Measurements from ENCODE around the gene RALGAPA1.
"Not testable (repeated sequence)": the region's sequence is repeated elsewhere in the genome, so short reads cannot be mapped to it uniquely, and the experiment has no call there.

The RALGAPA1 gene

GRCh38 chr14:35632676-35633075, 176.4 kb downstream of the RALGAPA1 start:
- in situ Hi-C loops (cut with MboI; ENCODE audit: low sequenced_read_pairs) = no loop called here

DNA sequence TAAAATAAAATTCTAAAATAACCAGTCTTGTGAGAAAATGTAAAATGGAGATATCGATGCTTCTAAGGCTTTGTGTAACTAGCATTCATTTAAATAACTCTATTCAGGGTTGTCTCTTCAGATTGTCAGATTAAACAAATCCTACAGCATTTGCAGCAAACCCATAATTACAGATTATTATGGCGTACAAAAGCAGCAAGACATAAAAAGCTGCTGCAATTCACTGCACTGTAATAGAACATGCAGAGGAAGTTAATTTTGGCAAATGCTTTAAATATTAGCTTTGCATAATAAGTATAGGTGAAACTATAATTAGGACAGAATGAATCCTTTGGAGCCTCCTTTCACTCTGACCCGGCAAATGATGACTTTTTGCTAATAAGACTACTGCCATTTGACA, 176.8 kb downstream of the RALGAPA1 start:
- in situ Hi-C loops (cut with MboI; ENCODE audit: low sequenced_read_pairs) = no loop called here

DNA sequence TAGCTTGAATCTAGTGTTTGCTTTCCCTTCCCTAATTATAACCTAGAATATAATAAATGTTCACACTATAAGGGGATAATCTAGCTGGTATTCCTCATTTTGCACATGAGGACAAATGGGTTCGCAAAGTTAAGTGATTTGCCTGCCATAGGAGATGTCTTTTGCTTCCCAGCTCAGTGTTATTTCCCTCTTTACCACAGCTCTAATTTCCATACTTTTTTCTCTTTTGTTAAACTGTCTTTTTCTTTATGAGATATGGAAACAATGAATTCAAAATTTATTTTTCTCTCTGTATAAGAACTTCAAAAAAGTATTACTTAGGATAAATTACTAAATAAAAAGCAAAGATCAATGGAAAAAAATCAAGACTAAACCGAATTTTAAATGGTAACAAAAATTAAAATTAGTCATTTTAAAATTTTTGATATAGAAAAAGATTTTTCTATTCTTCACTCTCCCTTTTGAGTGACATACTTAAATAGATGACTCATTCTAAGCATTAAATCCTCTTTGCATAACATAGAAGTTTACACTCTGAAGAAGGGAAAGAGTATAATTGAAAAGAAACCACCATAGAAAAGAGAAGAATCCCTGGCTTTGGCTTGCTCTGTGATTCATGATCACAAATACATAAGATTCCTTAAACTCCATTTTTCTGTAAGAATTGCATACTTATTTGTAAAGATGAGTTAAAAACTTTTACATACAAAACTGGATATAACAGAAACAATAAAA, 177.9 kb downstream of the RALGAPA1 start:
- in situ Hi-C loops (cut with MboI; ENCODE audit: low sequenced_read_pairs) = no loop called here

DNA sequence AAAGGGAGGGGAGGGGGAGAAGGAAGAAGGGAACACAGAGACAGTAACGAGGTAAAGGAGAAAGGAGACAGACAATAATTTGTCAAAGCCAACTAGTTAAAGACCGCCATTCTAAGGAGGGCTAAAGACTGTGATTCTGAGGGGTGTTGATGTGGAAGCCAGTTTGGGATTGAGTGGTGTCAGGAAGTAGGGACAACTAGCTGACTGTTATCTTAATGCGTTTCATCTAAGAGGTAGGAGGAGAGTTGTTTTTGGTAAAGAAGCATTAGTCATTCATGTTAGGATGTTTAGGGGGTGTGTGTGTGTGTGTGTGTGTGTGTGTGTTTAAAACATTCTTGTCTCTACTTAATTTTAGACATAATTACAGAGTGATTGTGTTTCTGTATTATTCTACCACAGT, 180.1 kb downstream of the RALGAPA1 start:
- in situ Hi-C loops (cut with MboI; ENCODE audit: low sequenced_read_pairs) = no loop called here

- in situ Hi-C loops (cut with MboI; ENCODE audit: low sequenced_read_pairs) = not testable (repeated sequence)
Measured at GRCh38 chr14:35626947-35627346, 182.1 kb downstream of the RALGAPA1 start.

DNA sequence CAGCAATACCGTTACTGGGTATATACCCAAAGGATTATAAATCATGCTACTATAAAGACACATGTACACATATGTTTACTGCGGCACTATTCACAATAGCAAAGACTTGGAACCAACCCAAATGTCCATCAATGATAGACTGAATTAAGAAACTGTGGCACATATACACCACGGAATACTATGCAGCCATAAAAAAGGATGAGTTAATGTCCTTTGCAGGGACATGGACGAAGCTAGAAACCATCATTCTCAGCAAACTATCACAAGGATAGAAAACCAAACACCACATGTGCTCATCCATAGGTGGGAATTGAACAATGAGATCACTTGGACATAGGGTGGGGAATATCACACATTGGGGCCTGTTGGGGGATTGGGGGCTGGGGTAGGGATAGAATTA, 187.1 kb downstream of the RALGAPA1 start:
- in situ Hi-C loops (cut with MboI; ENCODE audit: low sequenced_read_pairs) = not testable (repeated sequence)

DNA sequence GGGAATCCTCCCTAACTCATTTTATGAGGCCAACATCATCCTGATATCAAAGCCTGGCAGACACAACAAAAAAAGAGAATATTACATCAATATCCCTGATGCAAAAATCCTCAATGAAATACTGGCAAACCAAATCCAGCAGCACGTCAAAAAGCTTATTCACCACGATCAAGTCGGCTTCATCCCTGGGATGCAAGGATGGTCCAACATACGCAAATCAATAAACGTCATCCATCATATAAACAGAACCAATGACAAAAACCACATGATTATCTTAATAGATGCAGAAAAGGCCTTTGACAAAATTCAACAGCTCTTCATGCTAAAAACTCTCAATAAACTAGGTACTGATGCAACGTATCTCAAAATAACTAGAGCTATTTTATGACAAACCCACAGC, 189.1 kb downstream of the RALGAPA1 start:
- in situ Hi-C loops (cut with MboI; ENCODE audit: low sequenced_read_pairs) = not testable (repeated sequence)

DNA sequence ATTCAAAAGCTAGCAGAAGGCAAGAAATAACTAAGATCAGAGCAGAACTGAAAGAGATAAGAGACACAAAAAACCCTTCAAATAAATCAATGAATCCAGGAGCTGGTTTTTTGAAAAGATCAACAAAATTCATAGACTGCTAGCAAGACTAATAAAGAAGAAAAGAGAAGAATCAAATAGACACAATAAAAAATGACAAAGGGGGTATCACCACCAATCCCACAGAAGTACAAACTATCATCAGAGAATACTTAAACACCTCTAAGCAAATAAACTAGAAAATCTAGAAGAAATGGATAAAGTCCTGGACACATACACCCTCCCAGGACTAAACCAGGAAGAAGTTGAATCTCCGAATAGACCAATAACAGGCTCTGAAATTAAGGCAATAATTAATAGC, 189.6 kb downstream of the RALGAPA1 start:
- in situ Hi-C loops (cut with MboI; ENCODE audit: low sequenced_read_pairs) = not testable (repeated sequence)

DNA sequence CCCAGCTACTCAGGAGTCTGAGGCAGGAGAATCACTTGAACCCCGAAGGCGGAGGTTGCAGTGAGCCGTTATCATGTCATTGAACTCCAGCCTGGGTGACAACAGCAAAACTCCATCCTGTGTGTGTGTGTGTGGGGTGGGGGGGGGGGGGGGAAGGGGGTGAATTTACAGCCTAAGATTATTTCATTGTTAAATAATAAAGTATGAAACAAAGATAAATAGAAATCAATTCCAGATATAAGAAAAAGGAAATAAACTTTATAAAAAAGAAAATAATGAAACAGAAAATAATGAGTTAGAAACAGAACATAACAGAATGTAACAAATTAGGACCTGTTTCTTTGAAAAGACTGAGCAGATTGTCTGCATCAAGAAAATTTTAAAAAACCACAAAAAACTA, 191.6 kb downstream of the RALGAPA1 start:
- in situ Hi-C loops (cut with MboI; ENCODE audit: low sequenced_read_pairs) = no loop called here

- in situ Hi-C loops (cut with MboI; ENCODE audit: low sequenced_read_pairs) = no loop called here
Measured at GRCh38 chr14:35607380-35607779, 201.7 kb downstream of the RALGAPA1 start.

DNA sequence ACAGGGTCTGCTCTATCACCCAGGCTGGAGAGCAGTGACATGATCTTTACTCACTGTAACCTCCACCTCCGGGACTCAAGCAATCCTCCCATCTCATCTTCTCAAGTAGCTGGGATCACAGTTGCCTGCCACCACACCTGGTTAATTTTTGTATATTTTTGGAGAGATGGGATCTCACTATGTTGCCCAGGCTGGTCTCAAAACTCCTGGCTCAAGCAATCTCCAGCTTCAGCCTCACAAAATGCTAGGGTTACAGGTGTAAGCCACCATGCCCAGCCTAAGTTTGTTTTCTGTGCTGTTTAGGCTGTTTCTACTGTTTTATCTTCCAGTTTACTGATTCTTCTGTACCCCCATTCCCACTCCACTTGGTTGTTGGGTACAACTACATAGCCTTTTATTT, 208.8 kb downstream of the RALGAPA1 start:
- in situ Hi-C loops (cut with MboI; ENCODE audit: low sequenced_read_pairs) = no loop called here

DNA sequence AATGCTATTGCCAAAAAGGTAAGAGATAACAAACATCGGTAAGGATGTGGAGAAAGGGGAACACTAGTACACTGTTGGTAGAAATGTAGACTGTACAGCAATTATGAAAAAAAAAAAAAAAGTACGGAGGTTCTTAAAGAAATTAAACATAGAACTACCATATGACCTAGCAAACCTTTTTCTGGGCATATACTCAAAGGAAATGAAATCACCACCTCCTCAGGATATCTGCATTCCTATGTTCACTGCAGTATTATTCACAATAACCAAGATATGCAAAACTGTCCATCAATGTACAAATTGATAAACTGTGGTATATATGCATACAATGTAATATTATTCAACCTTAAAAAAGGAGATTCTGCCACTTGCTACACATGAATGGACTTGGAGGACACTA, 214.5 kb downstream of the RALGAPA1 start:
- in situ Hi-C loops (cut with MboI; ENCODE audit: low sequenced_read_pairs) = no loop called here

DNA sequence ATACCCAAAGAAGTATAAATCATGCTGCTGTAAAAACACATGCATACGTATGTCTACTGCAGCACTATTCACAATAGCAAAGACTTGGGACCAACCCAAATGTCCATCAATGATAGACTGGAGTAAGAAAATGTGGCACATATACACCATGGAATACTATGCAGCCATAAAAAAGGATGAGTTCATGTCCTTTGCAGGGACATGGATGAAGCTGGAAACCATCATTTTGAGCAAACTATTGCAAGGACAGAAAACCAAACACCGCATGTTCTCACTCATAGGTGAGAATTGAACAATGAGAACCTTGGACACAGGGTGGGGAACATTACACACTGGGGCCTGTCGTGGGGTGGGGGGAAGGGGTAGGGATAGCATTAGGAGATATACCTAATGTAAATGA, 221.7 kb downstream of the RALGAPA1 start:
- in situ Hi-C loops (cut with MboI; ENCODE audit: low sequenced_read_pairs) = not testable (repeated sequence)

DNA sequence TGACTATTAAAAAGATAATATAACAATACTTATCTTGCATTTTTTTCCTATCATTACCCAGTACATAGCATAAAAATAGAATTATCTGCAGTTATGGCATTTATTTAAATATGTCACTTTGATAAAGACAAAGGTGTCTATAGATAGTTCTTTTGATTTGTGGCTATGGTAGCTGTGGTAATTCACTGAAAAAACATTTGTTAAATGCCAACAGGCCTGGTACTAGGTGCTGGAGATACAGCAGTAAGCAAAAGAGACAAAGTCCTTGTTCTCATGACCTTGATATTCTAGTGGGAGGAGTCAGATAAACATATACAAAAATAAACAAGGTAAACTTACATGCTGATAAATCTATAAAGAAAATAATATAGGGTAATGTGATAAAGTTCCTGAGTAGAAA, 230.5 kb downstream of the RALGAPA1 start:
- in situ Hi-C loops (cut with MboI; ENCODE audit: low sequenced_read_pairs) = no loop called here

DNA sequence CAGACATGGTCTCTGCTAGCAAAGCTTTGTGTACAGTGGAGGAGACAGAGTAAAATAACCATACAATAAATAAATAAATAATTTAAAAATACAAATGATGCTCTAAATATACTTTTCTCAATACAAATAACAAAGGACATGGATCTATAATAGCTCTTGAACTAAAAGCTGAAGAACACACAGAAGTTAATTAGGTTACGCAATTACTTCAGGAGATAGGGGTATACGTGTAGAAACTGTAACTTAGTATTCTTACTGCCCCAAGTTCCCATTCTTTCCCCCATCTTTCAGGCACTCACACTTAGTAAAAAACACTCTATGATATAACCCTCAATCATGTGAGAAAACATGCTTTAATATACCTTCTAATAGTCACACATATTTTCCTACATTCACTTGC, 231.0 kb downstream of the RALGAPA1 start:
- in situ Hi-C loops (cut with MboI; ENCODE audit: low sequenced_read_pairs) = no loop called here

DNA sequence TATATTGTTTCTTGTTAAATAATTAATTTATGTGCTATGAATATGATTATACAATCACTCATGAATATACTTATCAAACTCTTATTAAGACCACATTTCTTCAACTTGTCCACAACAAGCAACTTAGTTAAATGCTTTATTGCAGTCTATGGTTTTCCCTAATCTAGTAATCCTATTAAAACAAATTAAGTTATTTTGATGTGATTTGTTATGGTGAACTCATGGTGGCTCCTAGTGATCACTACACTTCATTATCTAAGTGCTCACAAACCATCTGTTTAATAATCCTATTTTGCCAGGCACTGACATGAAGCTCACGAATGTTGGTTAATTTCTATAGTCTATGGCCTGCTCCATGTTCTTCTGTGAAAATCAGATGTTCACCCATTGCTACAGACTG, 232.2 kb downstream of the RALGAPA1 start:
- in situ Hi-C loops (cut with MboI; ENCODE audit: low sequenced_read_pairs) = no loop called here

DNA sequence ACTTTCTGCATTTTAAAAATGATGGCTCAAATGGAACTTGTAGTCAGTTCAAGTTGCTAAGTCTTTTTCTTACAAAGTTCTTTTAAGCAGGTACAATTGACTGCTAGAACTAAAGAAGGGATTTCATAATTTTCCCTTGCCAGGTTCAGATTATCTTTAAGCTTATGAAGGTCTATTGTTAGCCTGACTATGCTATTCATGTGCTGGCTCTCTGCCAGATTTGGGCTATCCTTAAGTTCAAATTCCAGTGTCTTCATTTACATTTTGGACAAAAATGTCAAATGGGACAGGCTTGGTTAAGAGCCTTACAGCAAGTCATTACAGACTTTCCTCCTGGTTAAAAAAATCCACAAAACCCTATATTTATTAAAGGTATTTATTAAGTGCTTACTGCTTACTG, 232.8 kb downstream of the RALGAPA1 start:
- in situ Hi-C loops (cut with MboI; ENCODE audit: low sequenced_read_pairs) = no loop called here

GRCh38 chr14:35573911-35574310, 235.2 kb downstream of the RALGAPA1 start:
- in situ Hi-C loops (cut with MboI; ENCODE audit: low sequenced_read_pairs) = no loop called here

DNA sequence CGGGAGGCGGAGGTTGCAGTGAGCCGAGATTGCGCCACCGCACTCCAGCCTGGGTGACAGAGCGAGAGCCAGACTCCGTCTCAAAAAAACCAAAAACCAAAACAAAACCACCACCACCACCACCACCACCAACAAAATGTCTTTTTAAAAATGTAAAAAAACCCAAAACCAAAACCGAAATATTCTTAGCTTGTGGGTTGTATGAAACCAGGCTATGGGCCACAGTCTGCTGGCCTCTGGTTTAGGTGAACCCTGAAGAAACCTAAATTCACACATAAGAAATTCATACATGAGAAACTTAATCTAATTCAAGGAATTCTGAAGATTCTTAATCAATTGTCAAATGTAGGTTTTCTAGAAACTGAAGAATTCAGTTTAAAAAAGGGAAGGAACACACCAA, 237.5 kb downstream of the RALGAPA1 start:
- in situ Hi-C loops (cut with MboI; ENCODE audit: low sequenced_read_pairs) = no loop called here

GRCh38 chr14:35565871-35566464, 243.1 kb downstream of the RALGAPA1 start:
- in situ Hi-C loops (cut with MboI; ENCODE audit: low sequenced_read_pairs) = no loop called here

DNA sequence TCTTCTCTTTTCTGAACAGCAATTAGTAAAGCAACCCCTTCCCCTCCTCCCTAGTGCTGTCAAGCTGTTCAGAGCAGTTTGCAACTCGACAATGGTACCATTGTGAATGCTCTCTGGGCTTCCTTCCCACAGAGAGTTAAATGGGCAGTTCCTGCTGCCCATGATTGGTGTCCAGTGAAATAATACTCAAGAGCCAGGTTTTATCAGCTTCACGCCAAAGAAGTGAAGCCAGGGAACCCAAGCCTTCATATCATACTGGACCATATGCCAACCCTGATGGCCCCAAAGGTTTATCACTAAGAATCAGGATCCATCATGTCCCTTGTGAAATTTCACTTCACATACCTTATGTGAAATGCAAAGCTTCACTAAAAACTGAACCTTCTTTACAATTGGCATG, 250.4 kb downstream of the RALGAPA1 start:
- in situ Hi-C loops (cut with MboI; ENCODE audit: low sequenced_read_pairs) = no loop called here

DNA sequence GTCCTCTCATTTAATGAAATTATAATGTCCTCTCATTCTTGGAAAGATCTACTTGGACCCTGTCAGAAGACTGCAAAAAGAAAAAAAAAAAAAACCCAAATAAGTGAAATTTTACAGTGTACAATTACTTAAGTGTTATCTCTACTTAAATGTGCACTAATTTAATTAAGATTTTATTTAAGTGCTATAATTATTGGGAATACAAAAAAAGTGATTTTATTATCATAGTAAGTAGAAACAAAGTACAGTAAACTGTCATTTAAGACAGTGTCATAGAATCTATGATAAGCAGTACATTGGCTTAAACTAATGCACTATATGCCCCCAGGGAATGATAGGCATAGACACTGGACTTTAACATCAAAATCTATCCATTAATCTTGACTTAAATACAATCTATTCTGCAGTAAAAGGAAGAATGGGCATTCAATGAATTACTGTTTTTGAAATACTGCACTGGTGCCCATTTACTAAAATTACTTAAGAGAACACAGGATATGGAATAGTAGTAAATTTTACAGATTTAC, 251.8 kb downstream of the RALGAPA1 start:
- in situ Hi-C loops (cut with MboI; ENCODE audit: low sequenced_read_pairs) = no loop called here

DNA sequence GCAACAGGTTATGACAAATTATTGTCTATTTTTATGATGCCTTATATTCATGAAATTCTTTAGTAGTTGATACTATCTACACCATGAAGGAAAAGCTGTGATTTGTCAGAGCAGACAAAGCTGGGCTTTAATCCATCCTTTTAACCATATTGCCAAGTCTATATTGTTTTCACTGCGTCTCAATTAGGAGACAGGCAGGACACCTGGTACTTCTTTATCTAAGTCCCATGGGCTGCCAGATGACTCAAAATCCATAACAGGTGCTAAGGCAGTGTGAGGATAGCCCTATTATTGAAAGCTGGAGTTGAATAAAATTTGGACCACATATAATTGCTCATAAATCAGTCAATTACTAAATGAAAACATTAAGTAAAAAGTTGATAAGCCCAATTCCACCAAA, 252.5 kb downstream of the RALGAPA1 start:
- in situ Hi-C loops (cut with MboI; ENCODE audit: low sequenced_read_pairs) = no loop called here

Data from HL-60/S4 treated with phorbol 12-myristate 13-acetate at 8.2 ng/mL for 4 days and 3 days (cell line).